B cell (primary cell): ENCODE data around the gene PDE4B. TPM values are rescaled to one million over a fixed set of nuclear protein-coding genes. Genes with fewer than 3 reads are reported as not detected.

Source experiments
- ATAC-seq: fragments of 200-7000 bp; cut with Tn5 transposase; one replicate; pipeline ENCODE4 v1.10.0; 2021; ENCODE audit warnings: low read depth, mild to moderate bottlenecking, moderate number of reproducible peaks, moderate library complexity
- CTCF ChIA-PET: fragments of 350-600 bp; sonication (Branson Sonifier 250); formaldehyde crosslinking; loops from one replicate; lab custom pipeline; 2021; ENCODE audit warnings: antibody characterized with exemption, inconsistent platforms; lab: Charles Lee
- POLR2A ChIA-PET: fragments of 350-600 bp; sonication (Branson Sonifier 250); formaldehyde crosslinking; loops from one replicate; lab custom pipeline; 2021; ENCODE audit warnings: antibody characterized with exemption; lab: Charles Lee
- DNase-seq: peaks from one replicate; pipeline ENCODE4 v3.0.0; 2013
- H2AFZ ChIP-seq: 2 replicates; pipeline ENCODE4 v1.6.1; 2012; ENCODE audit warnings: mild to moderate bottlenecking, low read depth, low read length; ENCODE audit not compliant: insufficient read depth, poor library complexity, severe bottlenecking
- H3K27ac ChIP-seq, 2 donors: 1 replicate in 1 of 2; 2 replicates in 1 of 2; pipeline ENCODE4 v1.5.1; 2012 to 2013; ENCODE audit warnings: low read length in 2 of 2, mild to moderate bottlenecking in 2 of 2, moderate library complexity in 1 of 2
- H3K27me3 ChIP-seq, 4 experiments: fragments of 200-600 bp in 1 of 4; sonication (generic) in 1 of 4; replicated peaks in 1 of 4; 1 replicate in 2 of 4; 2 replicates in 2 of 4; pipeline versions ENCODE4 v1.6.1 to v1.7.0; 2013 to 2016; ENCODE audit warnings: low read length in 3 of 4, mild to moderate bottlenecking in 2 of 4, mixed read lengths in 1 of 4, moderate library complexity in 1 of 4; ENCODE audit not compliant: insufficient read depth in 4 of 4, control insufficient read depth in 3 of 4; ENCODE audit errors: control extremely low read depth in 1 of 4
- H3K36me3 ChIP-seq, 2 experiments: replicated peaks in 1 of 2; 1 replicate in 1 of 2; 2 replicates in 1 of 2; pipeline versions ENCODE4 v1.6.1 to v1.7.1; 2013; ENCODE audit warnings: low read length in 1 of 2; ENCODE audit not compliant: insufficient read depth in 2 of 2, control insufficient read depth in 1 of 2; ENCODE audit errors: control extremely low read depth in 1 of 2, extremely low read depth in 1 of 2
- H3K4me1 ChIP-seq, 2 donors: fragments of 200-600 bp in 1 of 2; sonication (generic) in 1 of 2; 1 replicate in 1 of 2; 2 replicates in 1 of 2; pipeline versions ENCODE4 v1.5.1 to v1.6.1; 2013 to 2017; ENCODE audit warnings: low read length in 2 of 2; ENCODE audit not compliant: control insufficient read depth in 2 of 2, insufficient read depth in 2 of 2
- H3K4me2 ChIP-seq: replicated peaks from 2 replicates; pipeline ENCODE3; 2012; ENCODE audit warnings: mild to moderate bottlenecking, low read depth, low read length; ENCODE audit not compliant: poor library complexity, severe bottlenecking
- H3K4me3 ChIP-seq, 5 experiments: fragments of 200-600 bp in 1 of 5; sonication (generic) in 1 of 5; 1 replicate in 3 of 5; 2 replicates in 2 of 5; pipeline versions ENCODE4 v1.5.1 to v1.7.0; 2011 to 2016; ENCODE audit warnings: low read length in 4 of 5, mild to moderate bottlenecking in 4 of 5, low read depth in 2 of 5, control low read depth in 1 of 5, moderate library complexity in 1 of 5; ENCODE audit not compliant: insufficient read depth in 1 of 5; ENCODE audit errors: control extremely low read depth in 1 of 5, extremely low read depth in 1 of 5
- H3K79me2 ChIP-seq: fragments of 200-600 bp; sonication (generic); one replicate; pipeline ENCODE4 v1.6.0; 2016; ENCODE audit warnings: low read length; ENCODE audit not compliant: control insufficient read depth, insufficient read depth
- H3K9ac ChIP-seq: fragments of 200-600 bp; sonication (generic); 2 replicates; pipeline ENCODE4 v1.6.1; 2017; ENCODE audit warnings: mild to moderate bottlenecking, low read length, moderate library complexity
- H3K9me3 ChIP-seq, 3 donors: one replicate each; pipeline versions ENCODE4 v1.6.1 to v1.7.1; 2013; ENCODE audit warnings: low read length in 2 of 3; ENCODE audit not compliant: control insufficient read depth in 2 of 3, insufficient read depth in 1 of 3; ENCODE audit errors: control extremely low read depth in 1 of 3
- H4K20me1 ChIP-seq: 2 replicates; pipeline ENCODE4 v1.6.0; 2012; ENCODE audit warnings: mild to moderate bottlenecking, low read length; ENCODE audit not compliant: insufficient read depth, control insufficient read depth, poor library complexity, severe bottlenecking
- H3K27ac Mint-ChIP-seq: one replicate; pipeline ENCODE4 v1.8.0; 2021; ENCODE audit warnings: mixed read lengths
- H3K27me3 Mint-ChIP-seq: one replicate; pipeline ENCODE4 v1.8.0; 2021; ENCODE audit warnings: mixed read lengths
- H3K4me1 Mint-ChIP-seq: one replicate; pipeline ENCODE4 v1.8.0; 2021; ENCODE audit warnings: mixed read lengths
- H3K4me3 Mint-ChIP-seq: one replicate; pipeline ENCODE4 v1.8.0; 2021; ENCODE audit warnings: mixed read lengths
- H3K9me3 Mint-ChIP-seq: one replicate; pipeline ENCODE4 v1.8.0; 2022; ENCODE audit warnings: mixed read lengths; ENCODE audit not compliant: insufficient read depth
- CTCF ChIP-seq: fragments of 200-600 bp; IDR thresholded peaks from one replicate; pipeline ENCODE4 v1.8.0; 2022; ENCODE audit warnings: antibody characterized with exemption, mild to moderate bottlenecking
- EZH2 ChIP-seq: IDR thresholded peaks from 2 replicates; pipeline ENCODE4 v1.6.1; 2012; ENCODE audit warnings: borderline replicate concordance, low read depth, mild to moderate bottlenecking, moderate library complexity, low read length; ENCODE audit not compliant: insufficient read depth, poor library complexity, severe bottlenecking
- whole genome bisulfite sequencing: methylation state at CpG from one replicate; pipeline ENCODE4 v1.1.5; 2013; ENCODE audit warnings: missing lambda C conversion rate; ENCODE audit not compliant: insufficient coverage; 5-methylcytosine and 5-hydroxymethylcytosine counted together
- intact Hi-C: fragments of 100-400 bp; cut with micrococcal nuclease; formaldehyde crosslinking; loops from one replicate; pipeline ENCODE4 v1.10.0; 2022
- polyA plus RNA-seq: library from polyadenylated mRNA; depleted of rRNA; stranded (reverse); fragments of >200 nt; gene quantifications from 2 replicates; pipeline ENCODE4 v1.2.3, GENCODE V29; 2012
- total RNA-seq, 2 donors: library from RNA; stranded (reverse); fragments of 120-200 nt in 1 of 2; gene quantifications; 1 replicate in 1 of 2; 2 replicates in 1 of 2; pipeline versions ENCODE4 v1.2.3 to v1.2.4, GENCODE V29; 2013 to 2022

The PDE4B gene
- total and polyA plus RNA-seq, 2 donors (not counting 1 experiment from before 2014, with no cell fraction given): 63.7 to 242 TPM

DNA sequence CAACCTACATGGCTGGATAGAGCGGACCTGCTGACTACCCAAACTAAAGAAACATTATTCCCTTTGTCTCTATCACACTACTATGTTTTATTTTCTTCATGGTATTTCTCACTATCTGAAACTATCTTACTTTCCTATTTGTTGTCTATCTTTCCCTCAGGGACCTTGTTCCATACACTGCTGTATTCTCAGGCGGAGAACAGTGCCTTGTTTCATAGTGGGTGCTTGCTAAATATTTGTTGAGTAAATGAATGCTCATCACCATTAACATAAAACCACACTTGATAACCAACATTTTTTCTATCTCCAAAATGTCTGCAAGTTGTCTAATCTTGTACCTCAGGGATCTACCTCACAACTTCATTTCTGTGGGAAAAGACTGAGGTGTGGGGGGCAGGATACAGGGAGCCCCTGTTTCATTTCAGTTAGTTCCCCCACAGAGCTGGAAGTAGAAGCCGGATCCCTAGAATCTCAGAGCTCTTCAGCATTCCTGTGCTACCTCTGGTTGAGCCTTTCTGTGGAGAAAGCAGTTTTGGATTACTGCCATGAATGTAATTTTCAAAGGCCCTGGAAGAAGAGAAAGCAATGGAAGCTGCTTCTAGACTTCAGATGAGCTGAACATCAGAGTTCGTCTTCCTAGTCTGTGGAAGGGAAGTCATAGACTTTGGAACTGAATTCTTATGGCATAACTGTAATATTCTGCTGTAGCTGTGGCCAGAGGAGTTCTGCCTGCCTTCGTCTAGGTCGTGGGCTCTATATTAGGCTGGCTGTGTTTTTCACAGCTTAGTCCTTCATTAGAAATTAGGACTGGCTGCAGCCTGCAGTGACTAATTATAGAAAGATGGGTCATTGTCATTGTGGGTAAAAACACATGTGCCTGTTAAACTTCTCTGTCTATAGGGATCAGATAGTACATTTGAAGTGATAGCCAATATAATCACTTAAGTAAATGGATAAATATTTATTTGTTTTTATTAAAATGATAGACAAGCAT, 448.1 kb downstream of the PDE4B start:
- H3K79me2 ChIP-seq: no peaks in the 10 kb centered on the region
- CTCF ChIA-PET: interaction anchor here (0.9 to 23.9 kb wide), 8 partner anchors 8 to 284 kb away, joined by 3 to 572 read pairs (median 42); no protein-coding TSS in a partner anchor
- no peak overlapping the region for H3K4me3 Mint-ChIP-seq
- POLR2A ChIA-PET: no interaction called here
- no peaks in the 10 kb centered on the region for H3K4me1 ChIP-seq
- H3K4me1 Mint-ChIP-seq: peaks cover 3% of the 10 kb centered on the region
- no peaks in the 10 kb centered on the region for H4K20me1 ChIP-seq
- WGBS: 90% methylated on average over 5 of the region's 6 CpGs
- H3K36me3 ChIP-seq: no peaks in the 10 kb centered on the region
- no peak overlapping the region for H3K4me2 ChIP-seq
- ATAC-seq: no peak
- H3K9ac ChIP-seq: no peak overlapping the region
- DNase-seq: no peak
- peaks cover 18% of the 10 kb centered on the region for H3K27me3 Mint-ChIP-seq
- no peaks in the 10 kb centered on the region for H3K9me3 Mint-ChIP-seq
- TF ChIP-seq EZH2 (no peak), CTCF (no peak)
- intact Hi-C loops: loop anchor here (10.0 kb wide), 2 partner anchors 816 to 1566 kb away; partner anchors contain the start of genes LEPR and LEPROT
- no peak overlapping the region for H3K4me3 ChIP-seq
- no peaks in the 10 kb centered on the region for H3K9me3 ChIP-seq
- no peak overlapping the region for H2AFZ ChIP-seq
- H3K27me3 ChIP-seq: peaks cover 0 to 7% (median 0%) of the 10 kb centered on the region in 4 experiments
- no peak overlapping the region for H3K27ac ChIP-seq
- H3K27ac Mint-ChIP-seq: no peak overlapping the region
